ENCODE results near the gene GRAMD4.

- TF ChIP-seq CTCF (IDR thresholded peaks at IDR 0.05) (no peak), EZH2 (IDR thresholded peaks at IDR 0.05; ENCODE audit: borderline replicate concordance, insufficient read depth, low read depth, low read length, poor library complexity, severe bottlenecking) (no peak)
These were observed 83.8 kb downstream of the GRAMD4 start for GRCh38 chr22:46703996-46704370.

Data from B cell (primary cell).